Measurements from ENCODE around the gene CRELD2.

Gene CRELD2

DNA sequence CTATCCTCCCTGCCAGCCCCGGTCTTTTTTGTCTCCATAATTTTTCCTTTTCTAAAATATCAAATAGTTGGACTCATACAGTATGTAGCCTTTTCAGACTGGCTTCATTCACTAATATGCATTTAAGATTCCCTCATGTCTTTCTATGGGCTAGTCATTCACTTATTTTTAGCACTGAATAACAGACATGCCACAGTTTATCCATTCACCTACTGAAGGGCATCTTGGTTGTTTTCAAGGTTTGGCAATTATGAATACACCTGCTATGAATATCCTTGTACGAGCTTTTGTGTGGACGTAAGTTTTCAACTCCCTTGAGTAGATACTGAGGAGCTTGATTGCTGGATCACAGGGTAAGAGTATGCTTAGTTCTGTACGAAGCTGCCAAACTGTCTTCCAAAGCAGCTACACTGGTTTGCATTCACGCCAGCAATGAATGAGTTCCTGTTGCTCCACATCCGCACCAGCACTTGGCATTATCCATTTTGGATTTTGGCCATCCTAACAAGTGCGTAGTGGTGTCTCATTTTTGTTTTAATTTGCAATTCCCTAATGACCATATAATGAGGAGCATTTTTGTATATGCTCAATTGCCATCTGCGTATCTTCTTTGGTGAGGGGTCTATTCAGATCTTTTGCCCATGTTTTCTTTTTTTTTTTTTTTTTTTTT, 21.3 kb upstream of the CRELD2 start:
- no peak for TF ChIP-seq GATA1 (IDR thresholded peaks at IDR 0.05; ENCODE audit: low read depth, low read length)
- TF ChIP-seq POLR2A (IDR thresholded peaks at IDR 0.05; ENCODE audit: low read length): no peak
- no peak for DNase-seq

GRCh38 chr22:49899530-49899929, 18.9 kb upstream of the CRELD2 start:
- DNase-seq: no peak
- TF ChIP-seq GATA1 (IDR thresholded peaks at IDR 0.05; ENCODE audit: low read depth, low read length) (no peak), POLR2A (IDR thresholded peaks at IDR 0.05; ENCODE audit: low read length) (no peak)

DNA sequence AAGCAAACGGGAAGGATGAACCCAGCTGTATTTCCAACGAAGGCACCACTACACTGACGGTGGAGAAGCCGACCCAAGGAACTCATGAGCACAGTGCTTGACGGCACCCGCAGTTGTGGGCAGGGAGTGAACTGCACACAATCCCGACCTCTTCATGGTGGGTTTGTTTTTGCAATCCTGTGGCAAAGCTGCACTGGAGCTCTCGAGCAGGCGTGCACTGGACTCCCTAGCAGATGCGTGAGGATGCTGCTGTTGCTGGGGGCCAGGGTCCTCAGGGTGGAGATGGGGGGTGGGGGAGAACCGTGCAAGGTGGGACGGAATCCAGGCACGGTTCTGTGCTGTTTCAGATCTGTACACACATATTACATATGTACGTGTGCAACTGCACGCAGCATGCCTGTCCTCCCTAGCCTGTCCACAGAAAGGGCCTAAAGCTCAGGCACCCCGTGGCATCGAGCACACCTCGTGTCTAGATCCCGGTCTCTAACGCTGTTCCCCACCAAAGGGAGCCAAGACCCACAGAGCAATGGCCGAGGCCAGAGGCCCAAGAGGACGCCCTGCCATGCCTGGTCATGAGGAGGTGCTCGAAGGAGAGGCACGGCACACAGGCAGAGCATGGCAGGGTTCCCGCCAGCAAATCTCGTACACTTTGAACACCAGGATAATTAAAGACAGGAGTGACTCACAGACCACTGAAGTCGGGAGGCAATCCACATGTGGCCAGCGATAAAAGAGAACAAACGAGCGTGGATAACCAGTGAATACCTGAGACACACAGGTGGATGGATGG, 17.8 kb upstream of the CRELD2 start:
- no peak for DNase-seq
- no peak for TF ChIP-seq GATA1 (IDR thresholded peaks at IDR 0.05; ENCODE audit: low read depth, low read length)
- no peak for TF ChIP-seq POLR2A (IDR thresholded peaks at IDR 0.05; ENCODE audit: low read length)

- TF ChIP-seq GATA1 (IDR thresholded peaks at IDR 0.05; ENCODE audit: low read depth, low read length) (no peak), POLR2A (IDR thresholded peaks at IDR 0.05; ENCODE audit: low read length) (no peak)
- DNase-seq: no peak
These were observed 17.0 kb upstream of the CRELD2 start for GRCh38 chr22:49901457-49901856.

GRCh38 chr22:49903322-49904039, 15.0 kb upstream of the CRELD2 start:
- TF ChIP-seq GATA1 (IDR thresholded peaks at IDR 0.05; ENCODE audit: low read depth, low read length) (no peak), POLR2A (IDR thresholded peaks at IDR 0.05; ENCODE audit: low read length) (no peak)
- peak; percentile 61 to 63 for DNase-seq

- TF ChIP-seq POLR2A (IDR thresholded peaks at IDR 0.05; ENCODE audit: low read length) (no peak), GATA1 (IDR thresholded peaks at IDR 0.05; ENCODE audit: low read depth, low read length) (no peak)
These were observed 14.4 kb upstream of the CRELD2 start for GRCh38 chr22:49904040-49904369.

DNA sequence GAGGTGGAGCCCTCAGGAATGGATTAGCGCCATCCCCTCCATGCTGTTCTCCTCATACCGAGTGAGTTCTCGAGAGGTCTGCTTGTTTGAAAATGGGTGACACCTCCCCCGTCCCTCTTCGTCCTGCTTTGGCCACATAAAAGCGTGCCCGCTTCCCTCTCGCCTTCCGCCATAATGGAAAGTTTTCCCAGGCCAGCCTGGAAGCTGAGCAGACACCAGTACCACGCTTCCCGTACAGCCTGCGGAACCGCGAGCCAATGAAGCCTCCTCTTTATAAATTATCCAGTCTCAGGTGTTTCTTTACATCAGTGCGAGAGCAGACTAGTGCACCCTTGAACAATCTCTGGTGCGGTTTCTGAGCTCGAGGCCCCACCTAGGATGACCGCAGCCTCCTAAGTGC, 13.0 kb upstream of the CRELD2 start:
- DNase-seq: no peak
- TF ChIP-seq POLR2A (IDR thresholded peaks at IDR 0.05; ENCODE audit: low read length): no peak
- no peak for TF ChIP-seq GATA1 (IDR thresholded peaks at IDR 0.05; ENCODE audit: low read depth, low read length)

More at GRCh38 chr22:49904040-49904369, 14.4 kb upstream of the CRELD2 start:
- DNase-seq: no peak

DNA sequence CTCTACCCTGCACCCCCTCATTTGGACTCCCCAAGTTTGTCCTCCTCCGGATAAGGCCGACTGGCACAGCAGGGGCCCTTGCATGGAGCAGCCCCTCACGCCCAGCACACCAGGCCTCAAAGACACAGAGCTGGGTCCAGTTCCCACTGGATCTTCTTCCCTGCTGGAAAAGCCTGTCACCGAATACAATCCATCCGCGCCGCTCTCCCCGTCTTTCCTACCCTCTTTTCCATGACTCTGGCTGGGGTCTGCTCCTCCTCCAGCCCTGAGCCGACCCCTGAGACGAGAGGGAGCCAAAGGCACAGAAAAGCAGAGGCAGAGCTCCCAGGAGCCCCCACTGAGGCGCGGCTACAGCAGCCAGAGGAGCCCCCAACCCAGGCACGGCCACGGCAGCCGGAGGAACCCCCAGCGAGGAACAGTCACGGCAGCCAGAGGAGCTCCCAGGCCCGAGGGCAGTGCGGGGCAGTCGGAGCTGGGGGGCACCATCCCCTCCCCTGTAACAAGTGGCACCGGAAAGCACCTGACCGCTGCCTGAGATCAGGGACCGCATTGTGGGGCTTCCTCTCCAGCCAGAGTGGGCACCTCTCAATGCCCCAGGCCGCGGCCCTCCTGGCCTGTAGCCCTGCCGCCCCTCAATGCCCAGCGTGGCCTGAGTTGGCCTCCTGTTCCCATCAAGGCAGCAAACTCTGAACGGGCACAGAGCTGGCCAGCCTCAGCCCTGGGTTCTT, 12.2 kb upstream of the CRELD2 start:
- DNase-seq: no peak

DNA sequence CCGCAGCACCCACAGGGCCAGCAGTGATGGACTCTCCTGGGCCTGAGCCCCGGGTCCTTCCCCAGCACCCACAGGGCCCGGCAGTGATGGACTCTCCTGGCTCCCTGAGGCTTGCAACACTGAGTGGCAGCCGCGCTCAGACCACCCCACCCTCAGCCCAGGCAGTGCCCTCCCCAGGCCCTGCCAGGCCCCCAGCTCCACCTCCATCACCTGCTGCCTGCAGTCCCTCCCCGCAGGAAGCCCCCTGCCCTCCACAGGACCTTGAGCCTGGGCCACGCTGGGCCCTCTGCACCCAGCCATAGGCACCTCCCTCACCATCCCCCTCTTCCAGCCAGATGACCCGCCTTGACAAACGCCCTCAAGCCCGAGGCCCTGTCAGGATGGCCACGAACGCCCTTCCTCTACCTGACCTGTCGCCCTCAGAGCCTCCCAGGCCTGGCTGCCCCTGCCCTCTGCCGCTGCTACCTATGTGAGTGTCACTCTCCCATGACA, 11.6 kb upstream of the CRELD2 start:
- TF ChIP-seq GATA1 (IDR thresholded peaks at IDR 0.05; ENCODE audit: low read depth, low read length) (no peak), POLR2A (IDR thresholded peaks at IDR 0.05; ENCODE audit: low read length) (no peak)
- DNase-seq: no peak

More for the DNA sequence above, 12.2 kb upstream of the CRELD2 start:
- TF ChIP-seq POLR2A (IDR thresholded peaks at IDR 0.05; ENCODE audit: low read length) (no peak), GATA1 (IDR thresholded peaks at IDR 0.05; ENCODE audit: low read depth, low read length) (no peak)

- no peak for DNase-seq
- TF ChIP-seq POLR2A (IDR thresholded peaks at IDR 0.05; ENCODE audit: low read length) (no peak), GATA1 (IDR thresholded peaks at IDR 0.05; ENCODE audit: low read depth, low read length) (no peak)
These were observed 10.6 kb upstream of the CRELD2 start for GRCh38 chr22:49907807-49908206.

GRCh38 chr22:49909476-49910205, 8.8 kb upstream of the CRELD2 start:
- TF ChIP-seq GATA1 (IDR thresholded peaks at IDR 0.05; ENCODE audit: low read depth, low read length): no peak
- no peak for TF ChIP-seq POLR2A (IDR thresholded peaks at IDR 0.05; ENCODE audit: low read length)
- no peak for DNase-seq

DNA sequence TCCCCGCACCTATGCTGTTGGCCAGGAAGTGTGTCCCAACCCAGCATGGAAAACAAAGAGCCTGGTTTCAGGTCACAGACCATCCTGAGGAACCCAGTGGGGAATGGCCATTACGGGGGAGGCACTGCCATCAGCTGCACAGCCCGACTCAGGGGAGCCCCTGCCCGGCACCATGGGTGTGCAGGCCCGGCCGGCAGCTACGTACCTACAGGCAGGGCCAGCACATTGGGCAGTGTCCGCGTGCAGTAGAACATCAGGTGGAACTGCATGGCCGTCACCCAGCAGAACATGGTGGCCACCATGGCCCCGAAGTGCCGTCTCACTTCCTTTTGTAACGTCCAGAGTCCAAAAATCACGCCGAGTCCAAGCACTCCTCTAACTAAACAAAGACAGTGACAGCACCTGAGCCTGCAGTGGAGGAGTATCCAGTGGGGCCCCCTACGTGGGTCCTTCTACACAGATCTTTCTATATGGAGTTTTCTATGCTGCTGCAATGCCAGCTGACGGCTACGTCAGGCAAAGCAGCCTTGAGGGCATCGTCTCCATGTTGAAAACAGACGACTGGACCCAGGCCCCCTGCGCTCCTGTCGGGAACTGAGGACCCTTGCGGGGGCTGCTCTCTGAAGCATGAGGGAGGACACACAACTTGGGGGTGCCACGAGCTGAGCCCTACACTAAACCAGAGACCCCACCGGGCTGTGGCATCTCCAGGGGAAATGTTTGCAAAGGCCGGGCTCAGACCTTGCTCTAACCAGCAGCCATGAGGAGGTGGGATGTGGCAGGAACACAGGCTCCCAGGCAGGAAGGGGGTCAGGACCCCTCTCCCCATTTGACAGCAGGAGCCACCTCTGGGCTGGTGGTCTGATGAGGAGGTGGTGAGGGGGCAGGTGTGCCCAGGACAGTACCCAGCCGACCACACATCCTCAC, 7.9 kb upstream of the CRELD2 start:
- no peak for DNase-seq
- TF ChIP-seq POLR2A (IDR thresholded peaks at IDR 0.05; ENCODE audit: low read length) (no peak), GATA1 (IDR thresholded peaks at IDR 0.05; ENCODE audit: low read depth, low read length) (no peak)
